ENCODE data around the gene GPR137C. TPM values are rescaled to one million over a fixed set of nuclear protein-coding genes. Genes with fewer than 3 reads are reported as not detected.

Gene GPR137C
- total RNA-seq, 3 donors from 2014 or later (not counting 1 experiment from before 2014, with no cell fraction given) = 0.42 to 1.4 (median 0.57) TPM

GRCh38 chr14:52583544-52583943 is 30.9 kb downstream of the GPR137C start:
- Mint-ChIP-seq H3K4me3 (no peak overlapping the region), H3K9me3 (no peaks in the 10 kb centered on the region), H3K4me1 (no peaks in the 10 kb centered on the region), H3K36me3 (no peaks in the 10 kb centered on the region), H3K27me3 (ENCODE audit: low read depth in 2 of 2) (peaks cover 3 to 7% of the 10 kb centered on the region in 2 donors), H3K27ac (no peak overlapping the region)
- Histone ChIP-seq H3K27me3 (ENCODE audit: control insufficient read depth, insufficient read depth, low read length) (no peaks in the 10 kb centered on the region), H3K27ac (ENCODE audit: low read length) (no peak overlapping the region), H3K36me3 (ENCODE audit: control insufficient read depth, insufficient read depth, low read length) (no peaks in the 10 kb centered on the region), H3K4me1 (ENCODE audit: control insufficient read depth, insufficient read depth, low read length) (no peaks in the 10 kb centered on the region), H3K4me3 (ENCODE audit: low read length) (no peak overlapping the region), H3K9me3 (ENCODE audit: control insufficient read depth, insufficient read depth, low read length) (no peaks in the 10 kb centered on the region)
- DNase-seq (no peak), ATAC-seq (no peak)
- TF ChIP-seq CTCF (IDR thresholded peaks at IDR 0.05) = no peak
- intact Hi-C loops (cut with micrococcal nuclease) = no loop called here

DNA sequence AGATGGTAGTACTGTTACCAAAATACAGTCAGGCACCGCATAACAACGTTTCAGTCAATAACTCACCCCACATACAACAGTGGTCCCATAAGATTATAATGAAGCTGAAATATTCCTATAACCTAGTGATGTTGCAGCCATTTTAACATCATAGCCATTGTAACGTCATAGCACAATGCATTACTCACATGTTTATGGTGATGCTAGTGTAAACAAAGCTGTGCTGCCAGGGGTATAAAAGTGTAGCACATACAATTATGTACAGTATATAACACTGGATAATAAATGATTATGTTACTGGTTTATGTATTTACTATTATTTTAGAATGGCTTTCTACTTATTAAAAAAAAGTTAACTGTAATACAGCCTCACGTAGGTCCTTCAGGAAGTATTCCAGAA is 37.0 kb downstream of the GPR137C start:
- H3K36me3 Mint-ChIP-seq = no peaks in the 10 kb centered on the region
- no peak for TF ChIP-seq CTCF (IDR thresholded peaks at IDR 0.05)
- H3K4me3 Mint-ChIP-seq = no peak overlapping the region
- H3K27me3 Mint-ChIP-seq (ENCODE audit: low read depth in 2 of 2) = peaks cover 7 to 14% of the 10 kb centered on the region in 2 donors
- Histone ChIP-seq H3K4me3 (ENCODE audit: low read length) (no peak overlapping the region), H3K27ac (ENCODE audit: low read length) (no peak overlapping the region), H3K36me3 (ENCODE audit: control insufficient read depth, insufficient read depth, low read length) (no peaks in the 10 kb centered on the region), H3K4me1 (ENCODE audit: control insufficient read depth, insufficient read depth, low read length) (no peaks in the 10 kb centered on the region), H3K9me3 (ENCODE audit: control insufficient read depth, insufficient read depth, low read length) (no peaks in the 10 kb centered on the region), H3K27me3 (ENCODE audit: control insufficient read depth, insufficient read depth, low read length) (no peaks in the 10 kb centered on the region)
- H3K9me3 Mint-ChIP-seq = peaks cover 0 to 2% of the 10 kb centered on the region in 2 donors
- WGBS (ENCODE audit: insufficient coverage) = 85% methylated on average over 1 of the region's 4 CpGs
- no peak overlapping the region for H3K27ac Mint-ChIP-seq
- no peaks in the 10 kb centered on the region for H3K4me1 Mint-ChIP-seq
- intact Hi-C loops (cut with micrococcal nuclease) = no loop called here
- DNase-seq (no peak), ATAC-seq (no peak)

- Mint-ChIP-seq H3K36me3 (peaks cover 3% of the 10 kb centered on the region), H3K4me3 (no peak overlapping the region), H3K27ac (no peak overlapping the region), H3K27me3 (ENCODE audit: low read depth in 2 of 2) (peaks cover 4 to 17% of the 10 kb centered on the region in 2 donors), H3K9me3 (peaks cover 0 to 2% of the 10 kb centered on the region in 2 donors), H3K4me1 (no peaks in the 10 kb centered on the region)
- Histone ChIP-seq H3K27ac (ENCODE audit: low read length) (no peak overlapping the region), H3K27me3 (ENCODE audit: control insufficient read depth, insufficient read depth, low read length) (no peaks in the 10 kb centered on the region), H3K36me3 (ENCODE audit: control insufficient read depth, insufficient read depth, low read length) (no peaks in the 10 kb centered on the region), H3K4me3 (ENCODE audit: low read length) (no peak overlapping the region), H3K4me1 (ENCODE audit: control insufficient read depth, insufficient read depth, low read length) (no peaks in the 10 kb centered on the region), H3K9me3 (ENCODE audit: control insufficient read depth, insufficient read depth, low read length) (no peaks in the 10 kb centered on the region)
- ATAC-seq (peak in 1 of 3 donors; percentile 32), DNase-seq (no peak)
- WGBS (ENCODE audit: insufficient coverage) = no CpG with 5 or more reads among the region's 1 CpG
- TF ChIP-seq CTCF (IDR thresholded peaks at IDR 0.05) = no peak
- intact Hi-C loops (cut with micrococcal nuclease) = no loop called here
Measured at GRCh38 chr14:52590318-52590717, 37.7 kb downstream of the GPR137C start.

GRCh38 chr14:52596320-52596719 is 43.7 kb downstream of the GPR137C start:
- Mint-ChIP-seq H3K4me1 (no peaks in the 10 kb centered on the region), H3K4me3 (no peak overlapping the region), H3K27me3 (ENCODE audit: low read depth in 2 of 2) (peaks cover 4 to 15% of the 10 kb centered on the region in 2 donors), H3K27ac (no peak overlapping the region), H3K9me3 (peaks cover 0 to 4% of the 10 kb centered on the region in 2 donors), H3K36me3 (peaks cover 8% of the 10 kb centered on the region)
- ATAC-seq (no peak), DNase-seq (no peak)
- TF ChIP-seq CTCF (IDR thresholded peaks at IDR 0.05) = no peak
- Histone ChIP-seq H3K4me3 (ENCODE audit: low read length) (no peak overlapping the region), H3K27ac (ENCODE audit: low read length) (no peak overlapping the region), H3K4me1 (ENCODE audit: control insufficient read depth, insufficient read depth, low read length) (no peaks in the 10 kb centered on the region), H3K36me3 (ENCODE audit: control insufficient read depth, insufficient read depth, low read length) (no peaks in the 10 kb centered on the region), H3K27me3 (ENCODE audit: control insufficient read depth, insufficient read depth, low read length) (no peaks in the 10 kb centered on the region), H3K9me3 (ENCODE audit: control insufficient read depth, insufficient read depth, low read length) (no peaks in the 10 kb centered on the region)
- WGBS (ENCODE audit: insufficient coverage) = 94% methylated on average over 10 of the region's 10 CpGs
- intact Hi-C loops (cut with micrococcal nuclease) = no loop called here
